ENCODE results near the gene KLRC1.
"Not testable (repeated sequence)": the region's sequence is repeated elsewhere in the genome, so short reads cannot be mapped to it uniquely, and the experiment has no call there.

KLRC1 gene

GRCh38 chr12:10404798-10405197 lies 48.4 kb downstream of the KLRC1 start:
- no peak for TF ChIP-seq CTCF (conservative IDR thresholded peaks at IDR 0.05; ENCODE audit: control insufficient read depth, insufficient read depth, low read depth, low read length)
- DNase-seq (ENCODE audit: low read depth) = no peak
- no peak overlapping the region for H3K4me3 ChIP-seq (ENCODE audit: control insufficient read depth, low read depth, low read length)

DNA sequence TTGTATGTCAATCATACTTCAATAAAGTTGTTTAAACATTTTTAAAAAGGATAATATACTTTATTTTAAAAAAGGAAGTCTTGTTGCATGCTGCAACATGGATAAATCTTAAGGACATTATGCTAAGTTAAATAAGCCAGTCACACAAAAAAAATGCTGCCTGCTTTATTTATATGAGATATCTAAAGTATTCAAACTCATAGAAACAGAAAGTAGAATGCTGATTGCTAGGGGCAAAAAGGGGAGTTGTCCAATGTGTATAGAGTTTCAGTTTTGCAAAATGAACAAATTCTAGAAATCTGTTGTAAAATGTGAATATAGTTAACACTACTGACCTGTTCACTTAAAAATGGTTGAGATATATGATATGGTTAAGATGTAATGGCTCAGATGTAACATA lies 52.3 kb downstream of the KLRC1 start:
- no peak overlapping the region for H3K4me3 ChIP-seq (ENCODE audit: control insufficient read depth, low read depth, low read length)
- TF ChIP-seq CTCF (conservative IDR thresholded peaks at IDR 0.05; ENCODE audit: control insufficient read depth, insufficient read depth, low read depth, low read length) = no peak
- no peak for DNase-seq (ENCODE audit: low read depth)

DNA sequence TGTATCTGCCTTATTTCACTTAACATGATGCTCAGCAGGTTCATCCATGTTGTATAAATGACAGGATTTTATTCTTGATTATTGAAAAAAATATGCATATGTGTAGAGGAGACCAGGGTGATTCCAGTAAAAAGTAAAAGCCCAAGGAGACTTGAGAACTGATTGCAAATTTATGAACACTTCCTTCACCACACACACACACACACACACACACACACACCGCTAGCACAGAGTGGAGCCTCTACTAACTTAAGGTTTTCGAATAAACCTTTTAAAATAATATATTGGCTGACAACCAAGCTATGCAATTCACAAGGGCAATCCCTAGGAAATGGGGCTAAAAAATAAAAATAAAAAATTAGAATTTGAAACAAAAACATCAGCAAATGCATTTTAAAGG lies 55.0 kb downstream of the KLRC1 start:
- no peak for DNase-seq (ENCODE audit: low read depth)
- H3K4me3 ChIP-seq (ENCODE audit: control insufficient read depth, low read depth, low read length) = no peak overlapping the region
- TF ChIP-seq CTCF (conservative IDR thresholded peaks at IDR 0.05; ENCODE audit: control insufficient read depth, insufficient read depth, low read depth, low read length) = no peak

- no peak overlapping the region for H3K4me3 ChIP-seq (ENCODE audit: control insufficient read depth, low read depth, low read length)
- no peak for TF ChIP-seq CTCF (conservative IDR thresholded peaks at IDR 0.05; ENCODE audit: control insufficient read depth, insufficient read depth, low read depth, low read length)
- no peak for DNase-seq (ENCODE audit: low read depth)
These were observed 55.9 kb downstream of the KLRC1 start for GRCh38 chr12:10397296-10397695.

DNA sequence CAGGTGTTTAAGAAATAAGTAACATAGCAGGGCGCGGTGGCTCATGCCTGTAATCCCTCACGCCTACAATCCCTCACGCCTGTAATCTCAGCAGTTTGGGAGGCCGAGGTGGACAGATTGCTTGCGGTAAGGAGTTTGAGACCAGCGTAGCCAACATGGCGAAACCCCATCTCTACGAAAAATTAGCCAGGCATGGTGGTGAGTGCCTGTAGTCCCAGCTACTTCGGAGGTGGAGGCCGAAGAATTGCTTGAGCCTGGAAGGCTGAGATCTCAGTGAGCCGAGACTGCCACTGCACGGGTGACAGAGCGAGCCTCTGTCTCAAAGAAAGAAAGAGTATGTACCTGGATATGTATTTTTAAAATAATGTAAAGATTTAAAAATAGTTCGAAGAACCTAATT lies 57.0 kb downstream of the KLRC1 start:
- DNase-seq (ENCODE audit: low read depth); H3K4me3 ChIP-seq (ENCODE audit: control insufficient read depth, low read depth, low read length): not testable (repeated sequence)
